ENCODE measurements around the gene ZNF497.
A peak's percentile ranks its signal among the peaks of the same experiment; 100 is the strongest.
"Not testable (repeated sequence)": the region's sequence is repeated elsewhere in the genome, so short reads cannot be mapped to it uniquely, and the experiment has no call there.

Gene ZNF497

GRCh38 chr19:58362272-58362994, at the start of gene ZNF497:
ZNF497 (minus strand) TSS chr19:58362751; CDS start chr19:58357635, 5,116 bp downstream.
- Histone ChIP-seq H3K27ac (ENCODE audit: low read length) (peak within 1 kb of the TSS; percentile 80), H3K9me3 (ENCODE audit: insufficient read depth, low read depth, low read length) (no peaks in the 10 kb centered on the region), H3K27me3 (ENCODE audit: insufficient read depth, low read length) (no peaks in the 10 kb centered on the region), H3K9ac (ENCODE audit: low read depth, low read length) (peak within 1 kb of the TSS; percentile 92), H3K36me3 (ENCODE audit: insufficient read depth, low read depth, low read length) (no peaks in the 10 kb centered on the region), H3K4me1 (ENCODE audit: insufficient read depth, low read length) (no peaks in the 10 kb centered on the region), H3K4me3 (ENCODE audit: low read length) (peak within 1 kb of the TSS; percentile 75)

GRCh38 chr19:58409010-58409790, 46.6 kb upstream of the ZNF497 start:
- Histone ChIP-seq H3K4me3 (ENCODE audit: low read length) (peak overlapping the region; percentile 95), H3K4me1 (ENCODE audit: insufficient read depth, low read length) (peaks cover 6% of the 10 kb centered on the region; the same call in 1 of the 2 replicates), H3K36me3 (ENCODE audit: insufficient read depth, low read depth, low read length) (no peaks in the 10 kb centered on the region), H3K9me3 (ENCODE audit: insufficient read depth, low read depth, low read length) (no peaks in the 10 kb centered on the region), H3K27me3 (ENCODE audit: insufficient read depth, low read length) (peaks cover 21% of the 10 kb centered on the region), H3K27ac (ENCODE audit: low read length) (no peak overlapping the region), H3K9ac (ENCODE audit: low read depth, low read length) (peak overlapping the region; percentile 95; the same call in 1 of the 2 replicates)

DNA sequence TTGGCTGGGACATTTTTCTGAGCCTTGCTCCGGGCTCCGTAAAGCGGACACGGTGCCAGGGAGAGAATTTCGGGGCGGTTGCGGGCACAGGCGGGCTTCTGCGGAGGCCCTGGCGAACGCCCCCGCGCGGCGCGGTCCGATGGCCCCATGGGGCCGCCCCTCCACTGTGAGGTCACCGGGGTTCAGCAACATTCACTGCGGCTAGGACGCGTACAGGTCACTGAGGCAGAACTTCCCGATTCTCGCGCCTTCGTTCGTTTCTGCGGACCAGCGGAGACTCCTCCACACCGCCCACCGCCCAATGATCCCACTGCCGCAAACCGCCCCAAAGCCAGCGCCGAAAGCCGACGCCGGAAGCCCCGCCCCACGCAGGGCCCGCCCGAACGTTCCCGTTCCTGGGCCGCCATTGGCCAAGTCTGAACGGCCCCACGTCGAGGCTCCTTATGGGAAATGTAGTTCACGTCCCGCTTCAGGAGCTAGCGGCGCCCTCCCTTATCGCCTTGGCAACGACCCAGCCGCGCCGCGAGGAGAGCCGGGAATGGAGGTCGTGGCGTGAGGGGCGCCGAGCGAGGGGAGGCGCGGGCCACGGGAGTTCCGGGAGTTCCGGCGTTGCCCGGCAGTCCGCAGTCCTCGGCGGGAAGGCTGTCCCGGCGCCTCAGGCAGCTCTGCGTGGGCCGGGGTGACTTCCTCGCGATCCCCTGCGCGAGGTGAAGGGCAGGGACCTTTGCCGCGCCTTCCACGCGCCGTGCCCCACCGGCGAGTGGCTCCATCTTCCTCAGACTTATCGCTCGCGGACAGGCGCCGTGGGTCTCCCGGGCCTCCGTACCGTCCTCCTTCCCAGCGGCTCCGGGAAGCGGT, 45.8 kb upstream of the ZNF497 start, which contains the start of gene ZNF584:
ZNF584 (plus strand) TSS at position 498 of the 858 bp plus-strand sequence. CDS start 499 bp downstream, outside the sequence.
- peaks cover 6% of the 10 kb centered on the region; the same call in 1 of the 2 replicates for H3K4me1 ChIP-seq (ENCODE audit: insufficient read depth, low read length)
- H3K36me3 ChIP-seq (ENCODE audit: insufficient read depth, low read depth, low read length): no peaks in the 10 kb centered on the region
- peak within 1 kb of the TSS; percentile 95 for H3K9ac ChIP-seq (ENCODE audit: low read depth, low read length)
- H3K27me3 ChIP-seq (ENCODE audit: insufficient read depth, low read length): peaks cover 21% of the 10 kb centered on the region
- H3K4me3 ChIP-seq (ENCODE audit: low read length): peak within 1 kb of the TSS; percentile 95
- no peaks in the 10 kb centered on the region for H3K9me3 ChIP-seq (ENCODE audit: insufficient read depth, low read depth, low read length)
- peak within 1 kb of the TSS; percentile 49 for H3K27ac ChIP-seq (ENCODE audit: low read length)

DNA sequence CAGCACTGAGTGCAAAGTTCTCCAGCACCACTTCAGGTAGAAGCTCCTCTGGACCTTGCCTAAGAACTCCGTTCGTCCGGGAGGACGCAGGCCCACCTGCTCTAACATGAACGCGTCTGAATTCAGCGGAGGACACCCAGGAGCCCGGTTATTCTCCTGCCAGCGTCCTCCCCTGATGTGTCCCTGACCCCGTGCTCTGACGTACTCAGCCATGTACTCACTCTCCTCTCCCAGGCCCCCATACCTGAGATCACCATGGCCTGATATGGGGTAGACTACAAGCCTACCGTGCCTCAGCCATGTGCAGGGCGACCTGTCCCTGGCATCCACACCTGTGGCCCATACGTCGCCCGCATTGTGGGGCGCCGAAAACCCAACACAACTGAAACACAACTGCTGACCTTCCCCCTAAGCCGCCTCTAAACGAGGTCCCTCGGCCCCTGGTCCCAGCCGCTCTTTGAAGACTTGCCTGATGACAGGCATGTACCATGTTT, 45.2 kb upstream of the ZNF497 start:
- Histone ChIP-seq H3K27ac (ENCODE audit: low read length) (peak overlapping the region; percentile 49), H3K9me3 (ENCODE audit: insufficient read depth, low read depth, low read length) (no peaks in the 10 kb centered on the region), H3K4me3 (ENCODE audit: low read length) (peak overlapping the region; percentile 95), H3K36me3 (ENCODE audit: insufficient read depth, low read depth, low read length) (no peaks in the 10 kb centered on the region), H3K4me1 (ENCODE audit: insufficient read depth, low read length) (peaks cover 6% of the 10 kb centered on the region; the same call in 1 of the 2 replicates), H3K9ac (ENCODE audit: low read depth, low read length) (peak overlapping the region; percentile 95), H3K27me3 (ENCODE audit: insufficient read depth, low read length) (peaks cover 21% of the 10 kb centered on the region)

- H3K27ac ChIP-seq (ENCODE audit: low read length): no peak overlapping the region
These were observed 44.5 kb upstream of the ZNF497 start for GRCh38 chr19:58406818-58407657.

DNA sequence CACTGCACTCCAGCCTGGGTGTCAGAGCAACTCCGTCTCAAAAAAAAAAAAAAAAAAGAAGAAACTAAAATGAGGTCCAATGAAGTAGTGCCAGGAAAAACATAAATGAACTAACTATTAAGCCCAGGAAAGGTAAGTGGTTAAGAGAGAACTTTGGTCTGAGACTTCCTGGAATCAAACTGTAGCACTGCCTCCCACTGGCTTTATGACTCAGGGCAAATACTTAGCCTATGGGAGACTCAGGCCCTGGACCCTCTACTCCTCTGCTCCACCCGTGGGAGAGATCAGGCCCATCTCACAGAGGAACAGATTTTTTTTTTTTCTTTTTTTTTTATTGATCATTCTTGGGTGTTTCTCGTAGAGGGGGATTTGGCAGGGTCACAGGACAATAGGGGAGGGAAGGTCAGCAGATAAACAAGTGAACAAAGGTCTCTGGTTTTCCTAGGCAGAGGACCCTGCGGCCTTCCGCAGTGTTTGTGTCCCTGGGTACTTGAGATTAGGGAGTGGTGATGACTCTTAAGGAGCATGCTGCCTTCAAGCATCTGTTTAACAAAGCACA, 41.4 kb upstream of the ZNF497 start:
- not testable (repeated sequence) for H3K36me3 ChIP-seq (ENCODE audit: insufficient read depth, low read depth, low read length); H3K27ac ChIP-seq (ENCODE audit: low read length); H3K4me3 ChIP-seq (ENCODE audit: low read length); H3K9me3 ChIP-seq (ENCODE audit: insufficient read depth, low read depth, low read length); H3K4me1 ChIP-seq (ENCODE audit: insufficient read depth, low read length); H3K9ac ChIP-seq (ENCODE audit: low read depth, low read length)
- peaks cover 14% of the 10 kb centered on the region for H3K27me3 ChIP-seq (ENCODE audit: insufficient read depth, low read length)

More at GRCh38 chr19:58406818-58407657, 44.5 kb upstream of the ZNF497 start:
- H3K9me3 ChIP-seq (ENCODE audit: insufficient read depth, low read depth, low read length): no peaks in the 10 kb centered on the region
- no peaks in the 10 kb centered on the region for H3K36me3 ChIP-seq (ENCODE audit: insufficient read depth, low read depth, low read length)
- H3K4me1 ChIP-seq (ENCODE audit: insufficient read depth, low read length): peaks cover 6% of the 10 kb centered on the region; the same call in 1 of the 2 replicates
- peaks cover 21% of the 10 kb centered on the region for H3K27me3 ChIP-seq (ENCODE audit: insufficient read depth, low read length)
- H3K9ac ChIP-seq (ENCODE audit: low read depth, low read length): peak overlapping the region; percentile 95; the same call in 1 of the 2 replicates
- H3K4me3 ChIP-seq (ENCODE audit: low read length): peak overlapping the region; percentile 95

DNA sequence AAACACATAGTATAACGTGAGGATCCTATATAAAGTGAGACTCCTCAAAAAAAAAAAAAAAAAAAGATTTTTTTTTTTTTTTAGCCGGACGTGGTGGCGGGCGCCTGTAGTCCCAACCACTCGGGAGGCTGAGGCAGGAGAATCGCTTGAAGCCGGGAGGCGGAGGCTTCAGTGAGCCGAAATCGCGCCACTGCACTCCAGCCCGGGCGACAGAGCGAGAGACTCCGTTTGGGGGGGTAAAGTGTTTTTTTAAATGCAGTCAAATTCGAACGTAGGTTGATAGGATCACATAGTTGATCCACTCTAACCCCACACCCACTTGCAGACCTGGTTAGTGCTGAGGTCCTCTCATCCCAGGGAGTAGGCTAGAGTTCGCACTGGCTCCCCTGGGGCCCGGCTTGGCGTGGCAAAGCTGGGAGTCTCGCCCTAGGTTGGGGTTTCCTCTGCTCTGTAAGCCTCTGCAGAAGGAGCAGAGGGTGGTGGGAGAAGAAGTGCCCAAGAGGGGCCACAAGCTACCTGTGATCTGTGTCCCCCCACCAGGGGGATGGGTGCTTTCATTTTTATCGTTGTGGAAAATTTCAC, 39.4 kb upstream of the ZNF497 start:
- no peaks in the 10 kb centered on the region for H3K36me3 ChIP-seq (ENCODE audit: insufficient read depth, low read depth, low read length)
- H3K4me1 ChIP-seq (ENCODE audit: insufficient read depth, low read length): no peaks in the 10 kb centered on the region
- H3K27me3 ChIP-seq (ENCODE audit: insufficient read depth, low read length): peaks cover 20% of the 10 kb centered on the region
- H3K4me3 ChIP-seq (ENCODE audit: low read length): peak overlapping the region; percentile 89
- H3K9ac ChIP-seq (ENCODE audit: low read depth, low read length): peak overlapping the region; percentile 87; the same call in 1 of the 2 replicates
- H3K9me3 ChIP-seq (ENCODE audit: insufficient read depth, low read depth, low read length): no peaks in the 10 kb centered on the region
- no peak overlapping the region for H3K27ac ChIP-seq (ENCODE audit: low read length)

GRCh38 chr19:58400916-58401839, 38.6 kb upstream of the ZNF497 start:
- Histone ChIP-seq H3K4me3 (ENCODE audit: low read length) (peak overlapping the region; percentile 89), H3K9ac (ENCODE audit: low read depth, low read length) (peak overlapping the region; percentile 87; the same call in 1 of the 2 replicates), H3K27ac (ENCODE audit: low read length) (no peak overlapping the region), H3K36me3 (ENCODE audit: insufficient read depth, low read depth, low read length) (no peaks in the 10 kb centered on the region), H3K4me1 (ENCODE audit: insufficient read depth, low read length) (no peaks in the 10 kb centered on the region), H3K9me3 (ENCODE audit: insufficient read depth, low read depth, low read length) (no peaks in the 10 kb centered on the region), H3K27me3 (ENCODE audit: insufficient read depth, low read length) (peaks cover 25% of the 10 kb centered on the region)

DNA sequence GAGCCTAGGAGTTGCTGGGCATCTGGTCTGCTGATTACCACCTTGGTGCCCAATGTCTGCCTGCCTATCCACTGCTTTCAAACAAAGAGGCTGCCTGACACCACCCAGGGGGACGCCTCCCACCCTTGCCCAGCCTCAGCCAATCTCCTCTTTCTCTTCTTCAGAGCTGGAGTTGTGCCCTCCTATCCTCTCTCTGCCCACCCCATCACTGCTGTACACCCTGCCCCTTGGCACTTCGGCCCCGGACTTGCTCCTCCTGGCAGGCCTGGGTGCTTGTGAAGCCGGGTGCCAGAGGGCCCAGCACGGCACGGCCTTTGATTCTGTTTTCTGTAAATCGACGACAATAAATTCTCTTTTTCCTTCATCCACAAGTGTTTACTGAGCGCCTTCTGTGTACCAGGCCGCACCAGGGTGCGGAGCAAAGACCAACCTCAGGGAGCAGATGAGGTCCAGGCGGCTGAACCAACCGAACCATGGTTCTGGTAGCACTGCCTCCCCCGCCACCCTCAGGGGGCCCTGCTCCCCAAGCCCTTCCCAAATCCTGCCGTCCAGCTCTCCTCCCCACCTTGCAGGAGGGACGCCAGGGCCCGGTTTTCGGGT, 37.9 kb upstream of the ZNF497 start:
- peak overlapping the region; percentile 70 for H3K4me3 ChIP-seq (ENCODE audit: low read length)

More for the DNA sequence above, 37.9 kb upstream of the ZNF497 start:
- no peak overlapping the region for H3K27ac ChIP-seq (ENCODE audit: low read length)
- peak overlapping the region; percentile 70; the same call in 1 of the 2 replicates for H3K9ac ChIP-seq (ENCODE audit: low read depth, low read length)
- no peaks in the 10 kb centered on the region for H3K36me3 ChIP-seq (ENCODE audit: insufficient read depth, low read depth, low read length)
- H3K9me3 ChIP-seq (ENCODE audit: insufficient read depth, low read depth, low read length): no peaks in the 10 kb centered on the region
- peaks cover 31% of the 10 kb centered on the region for H3K27me3 ChIP-seq (ENCODE audit: insufficient read depth, low read length)
- peaks cover 2% of the 10 kb centered on the region; the same call in 1 of the 2 replicates for H3K4me1 ChIP-seq (ENCODE audit: insufficient read depth, low read length)
